HepG2 (cell line): ENCODE measurements around the gene ACBD6.

Experiments
- POLR2A ChIP-seq, 2 experiments: IDR thresholded peaks; 2 replicates each; pipeline ENCODE4 v1.6.1; 2011; ENCODE audit warnings: low read depth in 2 of 2, low read length in 2 of 2, mild to moderate bottlenecking in 1 of 2, moderate library complexity in 1 of 2; ENCODE audit not compliant: insufficient read depth in 1 of 2
- ZSCAN31 ChIP-seq: sonication (generic); formaldehyde crosslinking; IDR thresholded peaks from 2 replicates; pipeline ENCODE4 v1.5.0; 2020; ENCODE audit warnings: low read depth, mild to moderate bottlenecking, missing genetic modification reagents
- TF ChIP-seq, protein P1 (sequence below): IDR thresholded peaks from 2 replicates; pipeline ENCODE4 v1.6.1; 2016; ENCODE audit warnings: missing compliant biosample characterization, missing genetic modification reagents, borderline replicate concordance

DNA sequence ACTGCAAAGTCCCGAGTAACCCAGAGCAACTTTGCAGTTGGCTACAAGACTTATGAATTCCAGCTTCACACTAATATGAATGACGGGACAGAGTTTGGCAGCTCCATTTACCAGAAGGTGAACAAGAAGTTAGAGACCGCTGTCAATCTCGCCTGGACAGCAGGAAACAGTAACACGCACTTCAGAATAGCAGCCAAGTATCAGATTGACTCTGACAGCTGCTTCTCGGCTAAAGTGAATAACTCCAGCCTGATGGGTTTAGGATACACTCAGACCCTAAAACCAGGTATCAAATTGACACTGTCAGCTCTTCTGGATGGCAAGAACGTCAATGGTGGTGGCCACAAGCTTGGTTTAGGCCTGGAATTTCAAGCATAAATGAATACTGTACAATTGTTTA lies 66.8 kb downstream of the ACBD6 start:
- TF ChIP-seq, protein P1, sequence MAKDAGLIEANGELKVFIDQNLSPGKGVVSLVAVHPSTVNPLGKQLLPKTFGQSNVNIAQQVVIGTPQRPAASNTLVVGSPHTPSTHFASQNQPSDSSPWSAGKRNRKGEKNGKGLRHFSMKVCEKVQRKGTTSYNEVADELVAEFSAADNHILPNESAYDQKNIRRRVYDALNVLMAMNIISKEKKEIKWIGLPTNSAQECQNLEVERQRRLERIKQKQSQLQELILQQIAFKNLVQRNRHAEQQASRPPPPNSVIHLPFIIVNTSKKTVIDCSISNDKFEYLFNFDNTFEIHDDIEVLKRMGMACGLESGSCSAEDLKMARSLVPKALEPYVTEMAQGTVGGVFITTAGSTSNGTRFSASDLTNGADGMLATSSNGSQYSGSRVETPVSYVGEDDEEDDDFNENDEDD, result no peak
- no peak for TF ChIP-seq ZSCAN31 (CRISPR knock-in tag)
- no peak for TF ChIP-seq POLR2A (IDR thresholded peaks at IDR 0.05; ENCODE audit: insufficient read depth in 1 of 2, low read depth in 2 of 2, low read length in 2 of 2)
